Progenitor cell of endocrine pancreas (in vitro differentiated cells): ENCODE measurements around the gene THRB. TPM values are rescaled to one million over a fixed set of nuclear protein-coding genes. Genes with fewer than 3 reads are reported as not detected.
A peak's percentile ranks its signal among the peaks of the same experiment; 100 is the strongest.

ENCODE experiments used
- DNase-seq: peaks from one replicate; pipeline ENCODE4 v3.0.0; 2021; ENCODE audit warnings: low spot score; ENCODE audit not compliant: unreplicated experiment
- H3K27ac Mint-ChIP-seq: 2 replicates; pipeline ENCODE4 v1.8.0; 2021; ENCODE audit warnings: mild to moderate bottlenecking, moderate library complexity, mixed read lengths
- H3K27me3 Mint-ChIP-seq: 2 replicates; pipeline ENCODE4 v1.8.0; 2021; ENCODE audit warnings: mixed read lengths
- H3K36me3 Mint-ChIP-seq: 2 replicates; pipeline ENCODE4 v1.8.0; 2022; ENCODE audit warnings: mixed read lengths; ENCODE audit not compliant: insufficient read depth
- H3K4me1 Mint-ChIP-seq: 2 replicates; pipeline ENCODE4 v1.8.0; 2021; ENCODE audit warnings: low read depth, mixed read lengths
- H3K4me3 Mint-ChIP-seq: 2 replicates; pipeline ENCODE4 v1.8.0; 2021; ENCODE audit warnings: low read depth, mild to moderate bottlenecking, moderate library complexity, mixed read lengths
- H3K9me3 Mint-ChIP-seq: 2 replicates; pipeline ENCODE4 v1.8.0; 2021; ENCODE audit warnings: low read depth, mixed read lengths
- CTCF ChIP-seq: fragments of 200-600 bp; sonication (generic); IDR thresholded peaks from one replicate; pipeline ENCODE4 v1.5.0; 2021; ENCODE audit warnings: antibody characterized with exemption, mild to moderate bottlenecking; ENCODE audit not compliant: unreplicated experiment
- total RNA-seq: library from RNA; stranded (reverse); gene quantifications from 2 replicates; pipeline ENCODE4 v1.2.1, GENCODE V29; 2021

The THRB gene
- total RNA-seq, 1 donor from 2014 or later = 19.7 TPM

- no peak for DNase-seq
- H3K27me3 Mint-ChIP-seq = peaks cover 2% of the 10 kb centered on the region
- no peak for TF ChIP-seq CTCF
- H3K36me3 Mint-ChIP-seq = peaks cover 6% of the 10 kb centered on the region
- no peak overlapping the region for H3K4me3 Mint-ChIP-seq
- no peaks in the 10 kb centered on the region for H3K9me3 Mint-ChIP-seq
- H3K27ac Mint-ChIP-seq = no peak overlapping the region
- H3K4me1 Mint-ChIP-seq = peaks cover 11% of the 10 kb centered on the region
Measured at GRCh38 chr3:24145981-24146822, 348.4 kb downstream of the THRB start.

GRCh38 chr3:24145481-24145880 lies 349.2 kb downstream of the THRB start:
- peaks cover 2% of the 10 kb centered on the region for H3K27me3 Mint-ChIP-seq
- no peak for DNase-seq
- no peak for TF ChIP-seq CTCF
- H3K9me3 Mint-ChIP-seq = no peaks in the 10 kb centered on the region
- no peak overlapping the region for H3K4me3 Mint-ChIP-seq
- peaks cover 9% of the 10 kb centered on the region for H3K4me1 Mint-ChIP-seq
- H3K36me3 Mint-ChIP-seq = peaks cover 6% of the 10 kb centered on the region
- no peak overlapping the region for H3K27ac Mint-ChIP-seq

GRCh38 chr3:24142127-24142526 lies 352.5 kb downstream of the THRB start:
- H3K4me1 Mint-ChIP-seq = peaks cover 9% of the 10 kb centered on the region
- TF ChIP-seq CTCF = no peak
- H3K27ac Mint-ChIP-seq = no peak overlapping the region
- H3K9me3 Mint-ChIP-seq = no peaks in the 10 kb centered on the region
- no peak overlapping the region for H3K4me3 Mint-ChIP-seq
- peaks cover 7% of the 10 kb centered on the region for H3K36me3 Mint-ChIP-seq
- DNase-seq = no peak
- H3K27me3 Mint-ChIP-seq = peaks cover 2% of the 10 kb centered on the region

- H3K27me3 Mint-ChIP-seq = peaks cover 2% of the 10 kb centered on the region
- no peak overlapping the region for H3K4me3 Mint-ChIP-seq
- H3K36me3 Mint-ChIP-seq = peaks cover 9% of the 10 kb centered on the region
- no peak for TF ChIP-seq CTCF
- no peaks in the 10 kb centered on the region for H3K9me3 Mint-ChIP-seq
- DNase-seq = no peak
- H3K27ac Mint-ChIP-seq = no peak overlapping the region
- H3K4me1 Mint-ChIP-seq = peaks cover 9% of the 10 kb centered on the region
Measured at GRCh38 chr3:24141548-24141947, 353.1 kb downstream of the THRB start.

- no peak for TF ChIP-seq CTCF
- H3K36me3 Mint-ChIP-seq = peaks cover 9% of the 10 kb centered on the region
- no peaks in the 10 kb centered on the region for H3K9me3 Mint-ChIP-seq
- H3K27ac Mint-ChIP-seq = peak overlapping the region; percentile 21
- no peak overlapping the region for H3K4me3 Mint-ChIP-seq
- H3K27me3 Mint-ChIP-seq = peaks cover 2% of the 10 kb centered on the region
- no peaks in the 10 kb centered on the region for H3K4me1 Mint-ChIP-seq
- DNase-seq = no peak
Measured at GRCh38 chr3:24139463-24140412, 354.9 kb downstream of the THRB start.
